K562 (cell line): Measurements from ENCODE around the gene PPP2R1A. TPM values are rescaled to one million over a fixed set of nuclear protein-coding genes. Genes with fewer than 3 reads are reported as not detected.

Experiments used
- ATAC-seq: fragments of 200-7000 bp; cut with Tn5 transposase; 3 replicates; pipeline ENCODE4 v1.9.1; 2020; ENCODE audit warnings: moderate library complexity
- BruUV-seq: library from RNA; stranded (reverse); fragments of 400-500 nt; replicated peaks from 2 replicates; lab custom pipeline; 2021; lab: Mats Ljungman, UMichigan
- CTCF ChIA-PET: fragments of 300-600 bp; formaldehyde crosslinking; extraction: SDS; loops from one replicate; lab custom pipeline; 2021; ENCODE audit warnings: low intra/inter-chr PET ratio; lab: Yijun Ruan, JAX
- POLR2A ChIA-PET: fragments of 300-600, 350-650 bp; sonication (Branson Sonifier 250); formaldehyde crosslinking; extraction: SDS; loops from one replicate; lab custom pipeline; 2021; ENCODE audit warnings: antibody characterized with exemption, inconsistent platforms; lab: Yijun Ruan, JAX
- DNase-seq, 4 experiments: peaks; one replicate each; pipeline versions ENCODE4 v3.0.0 to v3.0.0-alpha.2; 2011 to 2018; ENCODE audit warnings: low spot score in 3 of 4, mixed read lengths in 3 of 4; ENCODE audit errors: extremely low read depth in 1 of 4
- FAIRE-seq: peaks from 2 replicates; lab custom pipeline; 2011; peaks lifted over from hg19 to GRCh38; lab: Jason Lieb, UNC
- H2AFZ ChIP-seq: 2 replicates; pipeline ENCODE4 v1.6.0; 2011; ENCODE audit warnings: low read depth, low read length, control low read depth, inconsistent platforms
- H3K27ac ChIP-seq: fragments of 200-600 bp; 3 replicates; pipeline ENCODE4 v1.8.0; 2011; ENCODE audit warnings: low read depth, mild to moderate bottlenecking, control low read depth, inconsistent platforms, low read length, moderate library complexity, mixed read lengths; ENCODE audit errors: extremely low read depth
- H3K27me3 ChIP-seq, 2 experiments: fragments of 300-600 bp in 1 of 2; 2 replicates in 1 of 2; 3 replicates in 1 of 2; pipeline versions ENCODE4 v1.6.0 to v1.8.0; 2011; ENCODE audit warnings: inconsistent platforms in 2 of 2, low read length in 2 of 2, mild to moderate bottlenecking in 1 of 2, mixed read lengths in 1 of 2, moderate library complexity in 1 of 2; ENCODE audit not compliant: control insufficient read depth in 2 of 2, insufficient read depth in 2 of 2
- H3K36me3 ChIP-seq: fragments of 300-600 bp; 3 replicates; pipeline ENCODE4 v1.8.0; 2011; ENCODE audit warnings: mild to moderate bottlenecking, low read length, inconsistent platforms; ENCODE audit not compliant: control insufficient read depth, insufficient read depth
- H3K4me1 ChIP-seq, 2 experiments: fragments of 200-600 bp in 1 of 2; replicated peaks in 1 of 2; 2 replicates in 1 of 2; 3 replicates in 1 of 2; pipeline versions ENCODE4 v1.5.1 to v1.8.0; 2011; ENCODE audit warnings: inconsistent platforms in 2 of 2, low read length in 2 of 2, mild to moderate bottlenecking in 1 of 2, mixed read lengths in 1 of 2, moderate library complexity in 1 of 2; ENCODE audit not compliant: control insufficient read depth in 2 of 2, insufficient read depth in 2 of 2
- H3K4me2 ChIP-seq: 2 replicates; pipeline ENCODE4 v1.6.1; 2011; ENCODE audit warnings: low read length, control low read depth, inconsistent platforms, mixed read lengths; ENCODE audit not compliant: insufficient read depth
- H3K4me3 ChIP-seq: fragments of 200-600 bp; sonication (generic), shearing (Covaris generic); 2 replicates; pipeline ENCODE4 v1.5.1; 2016; ENCODE audit warnings: control low read depth, inconsistent platforms
- H3K79me2 ChIP-seq: fragments of 200-600 bp; 3 replicates; pipeline ENCODE4 v1.8.0; 2011; ENCODE audit warnings: low read length, inconsistent platforms; ENCODE audit not compliant: control insufficient read depth, insufficient read depth
- H3K9ac ChIP-seq, 2 experiments: 2 replicates each; pipeline versions ENCODE4 v1.6.0 to v1.6.1; 2011; ENCODE audit warnings: low read depth in 2 of 2, low read length in 2 of 2, control low read depth in 1 of 2, inconsistent platforms in 1 of 2, mild to moderate bottlenecking in 1 of 2, mixed read lengths in 1 of 2; ENCODE audit not compliant: insufficient read depth in 1 of 2
- H3K9me1 ChIP-seq: one replicate; pipeline ENCODE4 v1.6.0; 2011; ENCODE audit warnings: inconsistent platforms, mild to moderate bottlenecking, low read length, moderate library complexity; ENCODE audit not compliant: control insufficient read depth, insufficient read depth
- H3K9me3 ChIP-seq: replicated peaks from 2 replicates; pipeline ENCODE4 v1.5.1; 2011; ENCODE audit warnings: low read depth, low read length, inconsistent platforms; ENCODE audit not compliant: control insufficient read depth, insufficient read depth
- H4K20me1 ChIP-seq: replicated peaks from 2 replicates; pipeline ENCODE4 v1.6.1; 2011; ENCODE audit warnings: low read length, inconsistent platforms, mixed read lengths; ENCODE audit not compliant: control insufficient read depth, insufficient read depth
- BRD9 ChIP-seq: fragments of 450-650 bp; IDR thresholded peaks from 2 replicates; pipeline ENCODE4 v1.6.1; 2018; ENCODE audit warnings: low read depth; ENCODE audit not compliant: partially characterized antibody
- FOSL1 ChIP-seq: fragments of 200-800 bp; sonication (Bioruptor generic); conservative IDR thresholded peaks from 2 replicates; pipeline ENCODE4 v1.6.1; 2016; ENCODE audit warnings: missing genetic modification characterization, missing compliant biosample characterization
- HDAC6 ChIP-seq: IDR thresholded peaks from 2 replicates; pipeline ENCODE4 v1.6.1; 2012; ENCODE audit warnings: low read depth, mild to moderate bottlenecking, control low read depth, inconsistent platforms, low read length, moderate library complexity
- MEIS2 ChIP-seq: fragments of 450-650 bp; IDR thresholded peaks from 2 replicates; pipeline ENCODE4 v1.6.1; 2014; ENCODE audit warnings: mild to moderate bottlenecking; ENCODE audit not compliant: partially characterized antibody
- PKNOX1 ChIP-seq: fragments of 450-650 bp; IDR thresholded peaks from 2 replicates; pipeline ENCODE4 v1.6.1; 2016
- WGBS: fragments of 100-300 bp; shearing (Covaris generic); methylation state at CpG from one replicate; pipeline ENCODE4 v1.1.6; 2016; ENCODE audit warnings: low coverage, mixed read lengths; ENCODE audit not compliant: insufficient coverage; ENCODE audit errors: missing lambda C conversion rate; 5-methylcytosine and 5-hydroxymethylcytosine counted together
- in situ Hi-C: fragments of 300-500 bp; cut with MboI; formaldehyde crosslinking; loops from 4 replicates; pipeline ENCODE4 v1.15.0; 2018; ENCODE audit warnings: inconsistent platforms, mixed read lengths
- intact Hi-C: fragments of 100-400 bp; cut with micrococcal nuclease; formaldehyde crosslinking; loops from 2 replicates; pipeline ENCODE4 v1.14.2; 2022
- polyA plus RNA-seq, 8 experiments: library from polyadenylated mRNA; depleted of rRNA in 4 of 8; stranded (reverse) in 5 of 8; unstranded in 3 of 8; fragments of >200 nt; fragmentation: Nextera tagmentation in 2 of 8; fragmentation: Illumina TruSeq in 1 of 8; extraction: Ambion mirVana in 2 of 8; extraction: Trizol in 1 of 8; gene quantifications; 2 replicates each; pipeline versions ENCODE4 v1.2.1 to v1.2.3, GENCODE V29; 2011 to 2014; ENCODE audit warnings: inconsistent platforms in 1 of 8, missing spikeins in 1 of 8
- total RNA-seq, 7 experiments: library from RNA; depleted of rRNA in 6 of 7; stranded (reverse); fragments of >200 nt in 6 of 7; fragmentation: Illumina TruSeq in 2 of 7; extraction: Trizol in 2 of 7; gene quantifications; 2 replicates each; pipeline versions ENCODE4 v1.2.1 to v1.2.3, GENCODE V29; 2011 to 2021; ENCODE audit warnings: low replicate concordance in 1 of 7

Gene PPP2R1A
- total and polyA plus RNA-seq, 9 of the 15 experiments (the other 6 are each of a cell fraction or from before 2014, with no cell fraction given): 10.1 to 211 (median 70.1) TPM

- 14% methylated on average over 2 of the region's 2 CpGs for WGBS
- ATAC-seq (no peak), DNase-seq (no peak), FAIRE-seq (no peak)
- H3K27ac ChIP-seq: no peak overlapping the region
- in situ Hi-C loops (no loop called here), intact Hi-C loops (loop anchor here (5.0 kb wide), 1 partner anchor 46 kb away; no protein-coding TSS in a partner anchor)
- peaks cover 8% of the 10 kb centered on the region for H3K9me3 ChIP-seq
- no peak overlapping the region for H3K4me2 ChIP-seq
- POLR2A ChIA-PET: interaction anchor here (0.7 kb wide), 1 partner anchor 15 kb away, joined by 3 read pairs; no protein-coding TSS in a partner anchor
- no peaks in the 10 kb centered on the region for H3K9me1 ChIP-seq
- peak; percentile 60 for TF ChIP-seq MEIS2
- TF ChIP-seq BRD9: no peak
- peaks cover 30% of the 10 kb centered on the region for H3K79me2 ChIP-seq
- H3K4me1 ChIP-seq: peaks cover 12% of the 10 kb centered on the region in 2 experiments; a peak in 4 of 5 replicates
- BruUV-seq: no TSS peak
- no peaks in the 10 kb centered on the region for H4K20me1 ChIP-seq
- no peaks in the 10 kb centered on the region for H3K27me3 ChIP-seq
- CTCF ChIA-PET: no interaction called here
- H2AFZ ChIP-seq: no peak overlapping the region
- H3K36me3 ChIP-seq: 0 out of 3 replicates have a peak, but pooled peaks cover 4% of the 10 kb centered on the region
- H3K9ac ChIP-seq: no peak overlapping the region
- no peak overlapping the region for H3K4me3 ChIP-seq
Observed at GRCh38 chr19:52141203-52141602, 48.6 kb upstream of the PPP2R1A start.

GRCh38 chr19:52142001-52142595 is 47.8 kb upstream of the PPP2R1A start:
- peaks cover 24% of the 10 kb centered on the region for H3K79me2 ChIP-seq
- no peak overlapping the region for H3K27ac ChIP-seq
- no peak overlapping the region for H3K4me2 ChIP-seq
- POLR2A ChIA-PET: no interaction called here
- peaks cover 12% of the 10 kb centered on the region in 2 experiments; a peak in 4 of 5 replicates for H3K4me1 ChIP-seq
- no peak overlapping the region for H3K4me3 ChIP-seq
- H3K9me1 ChIP-seq: no peaks in the 10 kb centered on the region
- FAIRE-seq (no peak), ATAC-seq (no peak), DNase-seq (peak in 1 of 4 experiments; percentile 2)
- H4K20me1 ChIP-seq: no peaks in the 10 kb centered on the region
- intact Hi-C loops (loop anchor here (5.0 kb wide), 1 partner anchor 45 kb away; no protein-coding TSS in a partner anchor), in situ Hi-C loops (no loop called here)
- CTCF ChIA-PET: no interaction called here
- WGBS: 0% methylated on average over 3 of the region's 3 CpGs
- no peak overlapping the region for H3K9ac ChIP-seq
- no peaks in the 10 kb centered on the region for H3K36me3 ChIP-seq
- H2AFZ ChIP-seq: no peak overlapping the region
- TF ChIP-seq HDAC6: no peak
- TF ChIP-seq PKNOX1: peak; percentile 43
- peak; percentile 41 for TF ChIP-seq FOSL1 (tag)
- TF ChIP-seq, all 486 proteins: peak for 2
- Histone ChIP-seq H3K9me3 (peaks cover 4% of the 10 kb centered on the region), H3K27me3 (no peaks in the 10 kb centered on the region)
- no TSS peak for BruUV-seq
